AG10803 (cell line): ENCODE results near the gene POP7.

Experiments
- DNase-seq: peaks from one replicate; pipeline ENCODE4 v3.0.0; 2010; ENCODE audit warnings: low read depth
- H3K4me3 ChIP-seq: 2 replicates; pipeline ENCODE4 v1.5.1; 2011; ENCODE audit warnings: mild to moderate bottlenecking, low read length, control low read depth
- CTCF ChIP-seq: conservative IDR thresholded peaks from 2 replicates; pipeline ENCODE4 v1.5.1; 2011; ENCODE audit warnings: mild to moderate bottlenecking, low read length, control low read depth, inconsistent platforms

POP7 gene

GRCh38 chr7:100689230-100690135 lies 16.4 kb upstream of the POP7 start:
- no peak for DNase-seq

GRCh38 chr7:100691676-100692577 lies 14.0 kb upstream of the POP7 start:
- peak; percentile 78 for TF ChIP-seq CTCF
- DNase-seq = peak; percentile 57
- peak overlapping the region; percentile 79 for H3K4me3 ChIP-seq

More at GRCh38 chr7:100689230-100690135, 16.4 kb upstream of the POP7 start:
- H3K4me3 ChIP-seq = no peak overlapping the region
- no peak for TF ChIP-seq CTCF

- DNase-seq = no peak
- H3K4me3 ChIP-seq = peak overlapping the region; percentile 79
- no peak for TF ChIP-seq CTCF
Observed at GRCh38 chr7:100692578-100692961, 13.4 kb upstream of the POP7 start.

- no peak for DNase-seq
- no peak for TF ChIP-seq CTCF
- H3K4me3 ChIP-seq = peak overlapping the region; percentile 79
Observed at GRCh38 chr7:100693312-100694097, 12.4 kb upstream of the POP7 start.

- peak; percentile 58 for DNase-seq
- H3K4me3 ChIP-seq = peak within 1 kb of the TSS; percentile 79
- no peak for TF ChIP-seq CTCF
Observed at GRCh38 chr7:100694098-100694745, 11.7 kb upstream of the POP7 start, which contains the start of gene GIGYF1. Gene GIGYF1, minus strand, starts transcription at chr7:100694250. Its CDS starts 6,012 bp downstream, at chr7:100688238.

- no peak overlapping the region for H3K4me3 ChIP-seq
- TF ChIP-seq CTCF = no peak
Observed at GRCh38 chr7:100696123-100696521, 9.8 kb upstream of the POP7 start.

More at GRCh38 chr7:100696123-100696521, 9.8 kb upstream of the POP7 start:
- DNase-seq = no peak
